OCI-LY7 (cell line): ENCODE measurements around the gene C5AR2. TPM values are rescaled to one million over a fixed set of nuclear protein-coding genes. Genes with fewer than 3 reads are reported as not detected.

ENCODE experiments used
- BruUV-seq: library from RNA; stranded (reverse); fragments of 400-500 nt; replicated peaks from 2 replicates; lab custom pipeline; 2021; lab: Mats Ljungman, UMichigan
- CTCF ChIA-PET: fragments of 300-600 bp; sonication (Branson Sonifier 250); formaldehyde crosslinking; loops from one replicate; lab custom pipeline; 2022; ENCODE audit warnings: antibody characterized with exemption; ENCODE audit not compliant: unreplicated experiment; lab: Charles Lee
- POLR2A ChIA-PET: fragments of 300-600 bp; sonication (Branson Sonifier 250); formaldehyde crosslinking; loops from one replicate; lab custom pipeline; 2022; ENCODE audit warnings: antibody characterized with exemption; lab: Charles Lee
- DNase-seq: peaks from one replicate; pipeline ENCODE4 v3.0.0-alpha.2; 2015; ENCODE audit warnings: low spot score
- H2AFZ ChIP-seq: fragments of 200-600 bp; sonication (generic), shearing (Covaris generic); 2 replicates; pipeline ENCODE4 v1.6.1; 2014; ENCODE audit warnings: mild to moderate bottlenecking, antibody characterized with exemption, low read length, moderate library complexity
- H3K27ac ChIP-seq: fragments of 200-600 bp; sonication (generic); 2 replicates; pipeline ENCODE4 v1.5.1; 2014; ENCODE audit warnings: mixed run types, low read depth, mild to moderate bottlenecking, moderate library complexity, low read length, inconsistent platforms; ENCODE audit not compliant: poor library complexity, severe bottlenecking
- H3K36me3 ChIP-seq: fragments of 200-600 bp; sonication (generic); 2 replicates; pipeline ENCODE4 v1.6.1; 2014; ENCODE audit warnings: mild to moderate bottlenecking, antibody characterized with exemption, low read length, moderate library complexity, mixed read lengths; ENCODE audit not compliant: insufficient read depth
- H3K4me1 ChIP-seq: fragments of 200-600 bp; sonication (generic); 2 replicates; pipeline ENCODE4 v1.5.1; 2014; ENCODE audit warnings: mild to moderate bottlenecking, low read length; ENCODE audit not compliant: insufficient read depth, poor library complexity, severe bottlenecking
- H3K4me2 ChIP-seq: fragments of 200-600 bp; sonication (generic); 2 replicates; pipeline ENCODE4 v1.6.1; 2014; ENCODE audit warnings: mild to moderate bottlenecking, low read length
- H3K4me3 ChIP-seq: fragments of 200-600 bp; sonication (generic); 2 replicates; pipeline ENCODE4 v1.5.1; 2014; ENCODE audit warnings: mild to moderate bottlenecking, low read depth, low read length; ENCODE audit not compliant: poor library complexity, severe bottlenecking
- H3K79me2 ChIP-seq: fragments of 200-600 bp; sonication (generic); 2 replicates; pipeline ENCODE4 v1.6.1; 2016; ENCODE audit warnings: low read depth, mild to moderate bottlenecking, low read length, moderate library complexity, mixed read lengths; ENCODE audit not compliant: insufficient read depth
- H3K9me2 ChIP-seq: fragments of 200-600 bp; sonication (generic); 2 replicates; pipeline ENCODE4 v1.6.1; 2016; ENCODE audit warnings: mild to moderate bottlenecking, low read length, mixed read lengths; ENCODE audit not compliant: insufficient read depth
- H3K9me3 ChIP-seq: fragments of 200-600 bp; sonication (generic); 2 replicates; pipeline ENCODE4 v1.6.1; 2014; ENCODE audit warnings: mild to moderate bottlenecking, mixed run types, low read length, mixed read lengths
- H4K20me1 ChIP-seq: fragments of 200-600 bp; sonication (generic); 2 replicates; pipeline ENCODE4 v1.6.1; 2014; ENCODE audit warnings: mild to moderate bottlenecking, antibody characterized with exemption, low read length, moderate library complexity, mixed read lengths; ENCODE audit not compliant: insufficient read depth
- CTCF ChIP-seq: fragments of 200-600 bp; sonication (generic); conservative IDR thresholded peaks from 2 replicates; pipeline ENCODE4 v1.5.1; 2014; ENCODE audit warnings: mild to moderate bottlenecking, antibody characterized with exemption, low read length, moderate library complexity, mixed read lengths
- EZH2phosphoT487 ChIP-seq: fragments of 200-600 bp; sonication (generic); IDR thresholded peaks from 2 replicates; pipeline ENCODE4 v1.6.1; 2018; ENCODE audit warnings: low read depth, borderline replicate concordance, mild to moderate bottlenecking, mixed run types, antibody characterized with exemption, low read length, moderate library complexity, mixed read lengths
- intact Hi-C: fragments of 100-400 bp; cut with micrococcal nuclease; formaldehyde crosslinking; loops from one replicate; pipeline ENCODE4 v1.10.0; 2022; ENCODE audit not compliant: unreplicated experiment
- total RNA-seq, 2 experiments: library from RNA; depleted of rRNA in 1 of 2; stranded (reverse); fragments of >200 nt in 1 of 2; shearing (Covaris generic) in 1 of 2; gene quantifications; 2 replicates each; pipeline ENCODE4 v1.2.3, GENCODE V29; 2014 to 2022

C5AR2 gene
- total RNA-seq, 2 experiments from 2014 or later: 2.6 to 2.9 TPM

GRCh38 chr19:47323409-47323808 lies 8.6 kb upstream of the C5AR2 start:
- CTCF ChIA-PET: no interaction called here
- no peak overlapping the region for H3K4me3 ChIP-seq
- TF ChIP-seq EZH2phosphoT487 (no peak), CTCF (no peak)
- no peaks in the 10 kb centered on the region for H4K20me1 ChIP-seq
- H2AFZ ChIP-seq: no peak overlapping the region
- POLR2A ChIA-PET: interaction anchor here (0.6 kb wide), 1 partner anchor 127 kb away, joined by 3 read pairs; no protein-coding TSS in a partner anchor
- no peaks in the 10 kb centered on the region for H3K4me1 ChIP-seq
- H3K36me3 ChIP-seq: no peaks in the 10 kb centered on the region
- no peaks in the 10 kb centered on the region for H3K79me2 ChIP-seq
- H3K4me2 ChIP-seq: no peak overlapping the region
- BruUV-seq: no TSS peak
- no peaks in the 10 kb centered on the region for H3K9me2 ChIP-seq
- no peak for DNase-seq
- no peak overlapping the region for H3K27ac ChIP-seq
- intact Hi-C loops: no loop called here
- no peaks in the 10 kb centered on the region for H3K9me3 ChIP-seq

- H3K79me2 ChIP-seq: no peaks in the 10 kb centered on the region
- TF ChIP-seq CTCF (no peak), EZH2phosphoT487 (no peak)
- no peak overlapping the region for H3K4me3 ChIP-seq
- H3K36me3 ChIP-seq: no peaks in the 10 kb centered on the region
- ChIA-PET POLR2A (interaction anchor here (0.6 kb wide), 1 partner anchor 127 kb away, joined by 3 read pairs; no protein-coding TSS in a partner anchor), CTCF (no interaction called here)
- H3K9me2 ChIP-seq: no peaks in the 10 kb centered on the region
- no peak overlapping the region for H2AFZ ChIP-seq
- intact Hi-C loops: no loop called here
- no peaks in the 10 kb centered on the region for H4K20me1 ChIP-seq
- no TSS peak for BruUV-seq
- no peak overlapping the region for H3K4me2 ChIP-seq
- DNase-seq: no peak
- no peaks in the 10 kb centered on the region for H3K9me3 ChIP-seq
- no peak overlapping the region for H3K27ac ChIP-seq
- no peaks in the 10 kb centered on the region for H3K4me1 ChIP-seq
These were observed 8.1 kb upstream of the C5AR2 start for GRCh38 chr19:47323872-47324271.

GRCh38 chr19:47324502-47324901 lies 7.5 kb upstream of the C5AR2 start:
- DNase-seq: no peak
- Histone ChIP-seq H3K4me2 (no peak overlapping the region), H3K27ac (no peak overlapping the region), H3K36me3 (no peaks in the 10 kb centered on the region), H3K4me3 (no peak overlapping the region), H2AFZ (no peak overlapping the region), H4K20me1 (no peaks in the 10 kb centered on the region), H3K9me2 (no peaks in the 10 kb centered on the region), H3K79me2 (no peaks in the 10 kb centered on the region), H3K9me3 (no peaks in the 10 kb centered on the region), H3K4me1 (no peaks in the 10 kb centered on the region)
- intact Hi-C loops: no loop called here
- TF ChIP-seq EZH2phosphoT487: no peak
- TF ChIP-seq CTCF: no peak
- CTCF ChIA-PET: no interaction called here
- no TSS peak for BruUV-seq
- POLR2A ChIA-PET: no interaction called here
